Karpas-422 (cell line): ENCODE data around the gene KRTAP12-4. TPM values are rescaled to one million over a fixed set of nuclear protein-coding genes. Genes with fewer than 3 reads are reported as not detected.

Experiments used
- DNase-seq: peaks from one replicate; pipeline ENCODE4 v3.0.0-alpha.2; 2015
- H2AFZ ChIP-seq: fragments of 200-600 bp; sonication (generic); 2 replicates; pipeline ENCODE4 v1.6.1; 2014; ENCODE audit warnings: antibody characterized with exemption, low read length, mixed read lengths
- H3K27ac ChIP-seq: fragments of 200-600 bp; sonication (generic); 2 replicates; pipeline ENCODE4 v1.5.1; 2014; ENCODE audit warnings: mild to moderate bottlenecking, low read length, moderate library complexity
- H3K27me3 ChIP-seq: fragments of 200-600 bp; sonication (generic); 2 replicates; pipeline ENCODE4 v1.6.1; 2014; ENCODE audit warnings: low read length, mixed read lengths
- H3K36me3 ChIP-seq: fragments of 200-600 bp; sonication (generic); 2 replicates; pipeline ENCODE4 v1.6.1; 2014; ENCODE audit warnings: low read length, mixed read lengths; ENCODE audit not compliant: insufficient read depth
- H3K4me1 ChIP-seq: fragments of 200-600 bp; sonication (generic); 2 replicates; pipeline ENCODE4 v1.6.1; 2014; ENCODE audit warnings: mild to moderate bottlenecking, low read length, mixed read lengths
- H3K4me2 ChIP-seq: fragments of 200-600 bp; sonication (generic); 2 replicates; pipeline ENCODE4 v1.6.1; 2014; ENCODE audit warnings: low read length, low read depth, mild to moderate bottlenecking; ENCODE audit not compliant: poor library complexity, severe bottlenecking
- H3K4me3 ChIP-seq: fragments of 200-600 bp; sonication (generic); 2 replicates; pipeline ENCODE4 v1.5.1; 2014; ENCODE audit warnings: mild to moderate bottlenecking, antibody characterized with exemption, low read length, mixed read lengths
- H3K79me2 ChIP-seq: fragments of 200-600 bp; sonication (generic); 2 replicates; pipeline ENCODE4 v1.6.1; 2014; ENCODE audit warnings: mild to moderate bottlenecking, low read length, mixed read lengths
- H3K9ac ChIP-seq: fragments of 200-600 bp; sonication (generic); 2 replicates; pipeline ENCODE4 v1.6.0; 2014; ENCODE audit warnings: low read length
- H3K9me2 ChIP-seq: fragments of 200-600 bp; sonication (generic), shearing (Covaris generic); replicated peaks from 2 replicates; pipeline ENCODE4 v1.6.0; 2014; ENCODE audit warnings: mild to moderate bottlenecking, low read length, moderate library complexity; ENCODE audit not compliant: insufficient read depth
- H3K9me3 ChIP-seq: fragments of 300-700, 200-600 bp; sonication (generic); 2 replicates; pipeline ENCODE4 v1.6.1; 2014; ENCODE audit warnings: low read length, mixed read lengths
- H4K20me1 ChIP-seq: fragments of 200-600 bp; sonication (generic); 2 replicates; pipeline ENCODE4 v1.6.1; 2014; ENCODE audit warnings: mild to moderate bottlenecking, antibody characterized with exemption, low read length, low read depth; ENCODE audit not compliant: insufficient read depth
- total RNA-seq: library from RNA; depleted of rRNA; stranded (reverse); fragments of >200 nt; shearing (Covaris generic); gene quantifications from 2 replicates; pipeline ENCODE4 v1.2.3, GENCODE V29; 2014; ENCODE audit warnings: low replicate concordance; rRNA removed

The KRTAP12-4 gene, protein sequence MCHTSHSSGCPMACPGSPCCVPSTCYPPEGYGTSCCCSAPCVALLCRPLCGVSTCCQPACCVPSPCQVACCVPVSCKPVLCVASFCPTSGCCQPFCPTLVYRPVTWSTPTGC
- total RNA-seq = not detected in 2 replicates

DNA sequence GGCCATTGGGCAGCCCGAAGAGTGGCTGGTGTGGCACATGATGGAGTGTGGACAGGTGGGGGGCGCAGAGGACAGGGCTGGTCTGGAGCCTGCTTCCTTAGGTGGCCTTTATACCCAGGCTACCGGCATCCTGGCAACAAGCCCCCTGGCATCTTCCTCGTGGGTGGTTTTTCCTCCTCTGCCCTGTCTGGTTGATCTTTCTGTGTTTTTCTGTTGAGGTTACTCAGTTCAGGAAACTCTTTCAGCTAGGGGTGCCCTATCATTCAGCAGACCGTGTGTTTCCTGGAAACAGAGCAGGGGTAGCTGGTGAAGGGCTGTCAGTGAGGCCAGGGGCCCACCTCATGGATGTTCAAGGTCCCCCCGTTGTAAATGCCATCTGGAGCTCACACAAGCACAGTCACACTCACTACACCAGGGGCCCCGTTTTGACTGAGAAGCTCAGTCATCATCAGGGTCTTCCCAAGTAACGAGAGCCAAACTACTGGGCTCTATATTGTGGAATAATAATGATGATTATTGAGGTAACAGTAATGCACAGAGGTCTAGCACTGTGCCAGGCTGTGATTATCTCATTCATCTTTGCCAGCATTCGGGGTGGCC is at the start of gene KRTAP12-4:
Gene KRTAP12-4, minus strand, starts transcription at position 84 of the 600 bp plus-strand sequence. Its CDS starts 45 bp downstream, at position 39.
- no peaks in the 10 kb centered on the region for H3K9me3 ChIP-seq
- no peaks in the 10 kb centered on the region for H4K20me1 ChIP-seq
- H2AFZ ChIP-seq = no peak within 1 kb of the TSS
- no peak for DNase-seq
- H3K4me2 ChIP-seq = no peak within 1 kb of the TSS
- H3K36me3 ChIP-seq = no peaks in the 10 kb centered on the region
- no peaks in the 10 kb centered on the region for H3K27me3 ChIP-seq
- no peak within 1 kb of the TSS for H3K9ac ChIP-seq
- H3K4me3 ChIP-seq = no peak within 1 kb of the TSS
- no peaks in the 10 kb centered on the region for H3K4me1 ChIP-seq
- no peaks in the 10 kb centered on the region for H3K9me2 ChIP-seq
- H3K79me2 ChIP-seq = no peaks in the 10 kb centered on the region
- H3K27ac ChIP-seq = no peak within 1 kb of the TSS

DNA sequence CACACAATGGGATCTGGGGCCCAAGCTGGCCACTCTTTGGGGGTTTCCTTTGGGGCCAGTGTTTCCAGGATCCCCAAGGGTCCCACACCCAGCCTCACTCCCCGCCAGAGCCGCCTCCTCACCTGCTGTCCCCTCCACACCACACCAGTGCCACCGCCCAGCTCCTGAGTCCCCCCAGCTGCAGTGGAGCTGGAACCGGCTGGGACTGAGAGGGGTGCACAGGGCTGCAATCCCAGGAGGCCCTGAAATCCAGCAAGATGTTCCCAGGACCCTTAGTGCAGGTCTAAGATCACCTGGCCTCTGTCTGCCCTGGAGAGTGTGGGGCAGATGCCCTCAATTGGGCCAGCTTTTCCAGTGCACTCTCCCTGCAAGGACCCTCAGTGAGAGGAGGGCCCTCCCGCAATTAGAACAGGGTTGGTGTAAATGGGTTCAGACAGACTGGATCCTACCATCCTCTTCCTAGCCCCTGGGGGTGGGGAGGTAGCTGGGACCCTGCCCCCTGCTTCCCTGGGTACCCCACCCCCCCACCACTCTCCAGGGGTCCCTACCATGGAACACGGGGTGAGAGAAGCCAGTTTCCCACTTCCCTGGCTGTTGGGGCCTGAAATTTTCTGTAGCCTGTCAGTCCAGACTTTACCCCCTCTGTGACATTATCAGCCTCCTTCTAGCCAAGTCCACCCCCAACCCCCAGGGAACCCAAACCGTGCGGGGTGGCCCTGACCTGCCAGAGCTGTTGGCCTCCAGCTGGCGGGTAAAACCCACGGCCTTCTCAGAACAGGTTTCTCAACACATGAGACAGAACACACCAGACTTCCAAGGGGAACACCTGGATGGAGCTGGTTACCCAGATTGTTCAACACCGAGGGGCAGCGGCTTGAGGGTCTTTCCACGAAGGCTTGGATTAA is 49.5 kb upstream of the KRTAP12-4 start:
- Histone ChIP-seq H3K9me2 (no peaks in the 10 kb centered on the region), H3K4me2 (no peak overlapping the region), H3K9ac (no peak overlapping the region), H3K36me3 (no peaks in the 10 kb centered on the region), H3K9me3 (no peaks in the 10 kb centered on the region), H3K4me1 (no peaks in the 10 kb centered on the region), H2AFZ (no peak overlapping the region), H3K79me2 (no peaks in the 10 kb centered on the region), H3K27me3 (no peaks in the 10 kb centered on the region), H3K4me3 (no peak overlapping the region), H3K27ac (no peak overlapping the region), H4K20me1 (no peaks in the 10 kb centered on the region)
- no peak for DNase-seq

DNA sequence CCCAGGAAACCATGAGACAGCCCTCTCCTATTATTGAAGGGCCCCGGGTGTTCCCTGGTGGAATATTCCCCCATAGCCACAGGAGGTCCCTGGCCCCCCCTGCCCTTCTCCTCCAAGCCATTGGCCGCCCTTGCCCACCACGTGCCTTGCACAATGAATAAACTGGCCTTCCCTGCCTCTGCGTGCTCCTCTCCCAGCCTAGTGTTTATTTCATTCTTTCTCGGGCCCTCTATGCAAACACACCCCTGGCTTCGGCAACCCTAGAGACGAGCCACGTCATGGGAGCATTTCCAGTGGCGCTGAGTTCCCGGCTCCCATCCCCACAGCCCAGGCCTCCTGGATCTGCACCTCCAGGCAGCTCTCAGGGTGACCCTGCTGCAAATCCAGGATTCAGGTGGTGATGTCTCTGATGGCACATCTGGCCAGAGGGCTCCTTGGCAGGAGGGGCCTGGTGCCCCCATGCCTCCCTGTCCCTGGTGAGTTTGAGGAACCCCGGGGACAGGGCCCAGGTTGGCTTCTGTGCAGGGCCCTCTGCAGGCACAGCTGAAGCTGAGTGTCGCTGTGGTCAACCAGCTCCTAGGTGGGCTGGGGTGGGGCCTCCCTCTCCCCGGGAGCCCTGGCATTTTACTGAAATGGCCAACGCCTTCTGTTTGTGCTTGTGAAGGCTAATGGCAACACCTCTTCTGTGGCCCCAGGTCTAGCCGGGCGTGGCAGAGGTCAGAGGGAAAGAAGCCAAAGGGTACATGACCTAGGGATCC is 48.7 kb upstream of the KRTAP12-4 start:
- no peak for DNase-seq
- H3K4me2 ChIP-seq = no peak overlapping the region

DNA sequence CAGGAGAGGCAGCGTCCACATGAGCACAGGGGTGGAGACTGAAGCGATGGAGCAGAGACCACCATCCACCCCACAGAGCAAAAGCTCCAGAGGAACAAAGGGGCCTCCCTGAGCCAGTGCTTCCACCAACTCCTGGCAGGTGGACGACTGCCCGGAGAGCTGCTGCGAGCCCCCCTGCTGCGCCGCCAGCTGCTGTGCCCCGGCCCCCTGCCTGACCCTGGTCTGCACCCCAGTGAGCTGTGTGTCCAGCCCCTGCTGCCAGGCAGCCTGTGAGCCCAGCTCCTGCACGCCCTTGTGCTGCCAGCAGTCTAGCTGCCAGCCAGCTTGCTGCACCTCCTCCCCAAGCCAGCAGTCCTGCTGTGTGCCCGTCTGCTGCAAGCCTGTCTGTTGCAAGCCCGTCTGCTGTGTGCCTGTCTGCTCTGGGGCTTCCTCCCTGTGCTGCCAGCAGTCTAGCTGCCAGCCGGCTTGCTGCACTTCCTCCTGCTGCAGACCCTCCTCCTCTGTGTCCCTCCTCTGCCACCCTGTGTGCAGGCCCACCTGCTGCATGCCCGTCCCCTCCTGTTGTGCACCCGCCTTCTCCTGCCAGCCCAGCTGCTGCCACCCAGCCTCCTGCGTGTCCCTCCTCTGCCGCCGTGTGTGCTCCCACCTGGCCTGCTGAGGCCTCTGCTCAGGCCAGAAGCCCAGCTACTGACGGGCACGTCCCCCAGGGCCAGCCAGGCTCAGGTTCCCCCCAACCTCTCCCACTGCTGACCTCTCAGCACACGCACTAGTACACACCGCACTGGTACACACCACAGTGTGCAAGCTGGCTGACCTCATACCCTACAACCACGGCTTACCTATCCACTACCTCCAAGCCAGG is 47.9 kb upstream of the KRTAP12-4 start:
- H3K4me1 ChIP-seq = no peaks in the 10 kb centered on the region
- H3K9me3 ChIP-seq = no peaks in the 10 kb centered on the region
- H3K79me2 ChIP-seq = no peaks in the 10 kb centered on the region
- no peak overlapping the region for H3K27ac ChIP-seq
- no peak overlapping the region for H3K4me3 ChIP-seq
- no peak overlapping the region for H3K4me2 ChIP-seq
- no peaks in the 10 kb centered on the region for H3K27me3 ChIP-seq
- no peak for DNase-seq
- no peak overlapping the region for H3K9ac ChIP-seq
- no peaks in the 10 kb centered on the region for H4K20me1 ChIP-seq
- H3K36me3 ChIP-seq = no peaks in the 10 kb centered on the region
- H3K9me2 ChIP-seq = no peaks in the 10 kb centered on the region
- no peak overlapping the region for H2AFZ ChIP-seq

More for the DNA sequence above, 48.7 kb upstream of the KRTAP12-4 start:
- H3K27me3 ChIP-seq = no peaks in the 10 kb centered on the region
- H3K27ac ChIP-seq = no peak overlapping the region
- no peaks in the 10 kb centered on the region for H3K9me2 ChIP-seq
- H3K4me1 ChIP-seq = no peaks in the 10 kb centered on the region
- no peak overlapping the region for H2AFZ ChIP-seq
- no peak overlapping the region for H3K9ac ChIP-seq
- H3K4me3 ChIP-seq = no peak overlapping the region
- H3K79me2 ChIP-seq = no peaks in the 10 kb centered on the region
- no peaks in the 10 kb centered on the region for H4K20me1 ChIP-seq
- H3K9me3 ChIP-seq = no peaks in the 10 kb centered on the region
- no peaks in the 10 kb centered on the region for H3K36me3 ChIP-seq

DNA sequence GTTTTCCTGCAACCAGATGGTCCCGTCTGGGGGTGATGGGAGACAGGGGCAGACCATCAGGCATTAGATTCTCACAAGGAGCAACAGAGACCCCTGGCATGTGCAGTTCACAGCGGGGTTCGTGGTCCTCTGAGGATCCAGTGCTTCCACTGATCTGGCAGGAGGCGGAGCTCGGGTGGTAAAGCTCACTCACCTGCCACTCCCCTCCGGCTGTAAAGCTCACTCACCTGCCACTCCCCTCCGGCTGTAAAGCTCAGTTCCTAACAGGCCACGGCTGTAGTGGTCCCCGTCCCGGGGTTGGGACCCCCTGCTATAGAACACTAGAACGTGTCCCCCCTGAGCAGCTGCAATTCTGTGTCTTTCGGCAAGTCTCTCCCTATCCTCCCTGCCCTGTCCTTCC is 47.1 kb upstream of the KRTAP12-4 start:
- Histone ChIP-seq H4K20me1 (no peaks in the 10 kb centered on the region), H2AFZ (no peak overlapping the region), H3K9me3 (no peaks in the 10 kb centered on the region), H3K79me2 (no peaks in the 10 kb centered on the region), H3K4me2 (no peak overlapping the region), H3K4me1 (no peaks in the 10 kb centered on the region), H3K9ac (no peak overlapping the region), H3K27me3 (no peaks in the 10 kb centered on the region), H3K9me2 (no peaks in the 10 kb centered on the region), H3K4me3 (no peak overlapping the region), H3K27ac (no peak overlapping the region), H3K36me3 (no peaks in the 10 kb centered on the region)
- no peak for DNase-seq

DNA sequence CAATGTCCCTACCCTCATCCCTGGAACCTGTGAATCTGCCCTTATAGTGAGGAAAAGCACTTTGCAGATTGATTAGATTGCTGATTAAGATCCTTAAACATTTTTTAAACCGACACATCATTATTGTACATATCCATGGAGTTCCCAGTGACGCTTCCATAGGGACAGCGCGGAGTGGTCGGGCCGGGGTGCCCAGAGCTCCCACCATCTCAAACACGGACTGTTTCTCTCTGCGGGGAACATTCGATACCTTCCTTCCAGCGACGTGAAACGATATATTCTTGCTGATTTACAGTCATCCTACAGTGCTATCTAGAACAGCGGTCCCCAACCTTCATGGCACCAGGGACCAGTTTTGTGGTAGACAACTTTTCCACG is 46.6 kb upstream of the KRTAP12-4 start:
- Histone ChIP-seq H3K27me3 (no peaks in the 10 kb centered on the region), H3K4me2 (no peak overlapping the region)
- no peak for DNase-seq

DNA sequence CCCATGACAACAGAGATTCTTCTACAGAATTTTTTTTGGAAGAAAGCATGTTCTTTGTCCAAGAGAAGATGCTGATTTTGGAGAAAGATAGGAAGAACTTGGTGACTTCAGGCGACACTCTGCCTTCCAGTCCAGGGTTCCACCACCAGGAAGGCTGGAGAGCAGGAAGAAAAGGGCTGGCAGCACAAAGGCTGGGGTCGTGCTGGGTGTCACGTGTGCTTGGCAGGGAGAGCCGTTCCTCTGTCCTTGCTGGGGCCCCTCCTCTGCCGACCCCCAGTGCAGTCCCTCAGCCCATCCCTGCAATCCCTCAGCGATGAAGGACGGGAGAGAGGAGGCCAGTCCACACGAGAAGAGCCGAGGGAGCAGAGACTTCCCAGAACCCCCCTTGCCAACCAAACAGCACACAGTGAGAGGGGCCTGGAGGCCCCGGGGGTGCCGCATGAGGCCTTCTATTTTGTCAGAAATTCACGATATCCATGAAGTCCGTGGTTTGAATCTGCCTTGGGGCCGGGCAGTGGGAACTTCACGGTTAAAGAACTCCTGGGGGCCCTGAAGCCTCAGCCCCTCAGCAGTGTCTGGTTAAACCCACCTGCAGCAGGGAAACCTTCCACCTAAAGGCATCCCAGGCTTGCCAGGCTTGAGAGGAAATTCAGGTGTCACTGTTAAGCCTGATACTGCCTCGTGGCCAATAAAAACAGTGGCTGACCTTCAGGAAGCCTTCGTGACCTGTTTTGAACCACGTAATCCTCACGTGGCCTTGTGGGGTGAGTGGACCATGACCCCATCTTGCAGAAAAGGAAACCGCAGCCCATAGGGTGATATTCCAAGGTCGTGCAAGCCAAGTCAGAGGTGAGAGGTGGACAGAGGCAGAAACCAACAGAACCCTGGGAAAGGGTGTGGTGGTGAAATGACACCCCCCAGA is 45.9 kb upstream of the KRTAP12-4 start:
- Histone ChIP-seq H3K4me2 (no peak overlapping the region), H2AFZ (no peak overlapping the region), H3K9me2 (no peaks in the 10 kb centered on the region), H3K36me3 (no peaks in the 10 kb centered on the region), H3K79me2 (no peaks in the 10 kb centered on the region), H3K27me3 (no peaks in the 10 kb centered on the region), H3K9me3 (no peaks in the 10 kb centered on the region), H3K4me3 (no peak overlapping the region), H3K9ac (no peak overlapping the region), H3K4me1 (no peaks in the 10 kb centered on the region), H3K27ac (no peak overlapping the region), H4K20me1 (no peaks in the 10 kb centered on the region)
- no peak for DNase-seq

More for the DNA sequence above, 46.6 kb upstream of the KRTAP12-4 start:
- Histone ChIP-seq H4K20me1 (no peaks in the 10 kb centered on the region), H3K4me3 (no peak overlapping the region), H3K36me3 (no peaks in the 10 kb centered on the region), H3K9me3 (no peaks in the 10 kb centered on the region), H2AFZ (no peak overlapping the region), H3K27ac (no peak overlapping the region), H3K9ac (no peak overlapping the region), H3K9me2 (no peaks in the 10 kb centered on the region), H3K79me2 (no peaks in the 10 kb centered on the region), H3K4me1 (no peaks in the 10 kb centered on the region)
